Endothelial cell of umbilical vein (primary cell): ENCODE measurements around the gene ITGA11. TPM values are rescaled to one million over a fixed set of nuclear protein-coding genes. Genes with fewer than 3 reads are reported as not detected.
A peak's percentile ranks its signal among the peaks of the same experiment; 100 is the strongest.

ENCODE experiments used
- Bru-seq: library from RNA; stranded (reverse); fragments of 400-500 nt; gene quantifications from one replicate; lab custom pipeline; 2021; lab: Mats Ljungman, UMichigan
- BruChase-seq, 2 experiments: library from RNA; stranded (reverse); fragments of 400-500 nt; gene quantifications; one replicate each; lab custom pipeline; 2021; lab: Mats Ljungman, UMichigan
- BruUV-seq: library from RNA; stranded (reverse); fragments of 400-500 nt; replicated peaks from 2 replicates; lab custom pipeline; 2021; lab: Mats Ljungman, UMichigan
- CTCF ChIA-PET: fragments of 300-600, 350-600 bp; sonication (Branson Sonifier 250); formaldehyde crosslinking; loops from one replicate; lab custom pipeline; 2021; ENCODE audit warnings: antibody characterized with exemption, inconsistent platforms; lab: Charles Lee
- POLR2A ChIA-PET: fragments of 300-600, 350-600 bp; sonication (Branson Sonifier 250); formaldehyde crosslinking; loops from one replicate; lab custom pipeline; 2021; ENCODE audit warnings: antibody characterized with exemption, inconsistent platforms; lab: Charles Lee
- DNase-seq: peaks from one replicate; pipeline ENCODE4 v3.0.0-alpha.2; 2011; ENCODE audit warnings: low read depth, low spot score
- FAIRE-seq: peaks from 2 replicates; lab custom pipeline; 2011; peaks lifted over from hg19 to GRCh38; lab: Jason Lieb, UNC
- H2AFZ ChIP-seq: 2 replicates; pipeline ENCODE4 v1.6.0; 2012; ENCODE audit warnings: low read depth, low read length, control low read depth, inconsistent platforms
- H3K27ac ChIP-seq: 2 replicates; pipeline ENCODE4 v1.5.1; 2011; ENCODE audit warnings: low read depth, mild to moderate bottlenecking, control low read depth, low read length, moderate library complexity; ENCODE audit not compliant: insufficient read depth
- H3K27me3 ChIP-seq, 2 experiments: 2 replicates each; pipeline versions ENCODE4 v1.6.0 to v1.6.1; 2011; ENCODE audit warnings: low read length in 2 of 2, mixed read lengths in 1 of 2; ENCODE audit not compliant: control insufficient read depth in 2 of 2, insufficient read depth in 2 of 2
- H3K36me3 ChIP-seq, 2 experiments: 2 replicates in 1 of 2; 3 replicates in 1 of 2; pipeline ENCODE4 v1.5.1; 2011; ENCODE audit warnings: low read length in 2 of 2, mild to moderate bottlenecking in 1 of 2, moderate library complexity in 1 of 2; ENCODE audit not compliant: control insufficient read depth in 2 of 2, insufficient read depth in 2 of 2; ENCODE audit errors: extremely low read depth in 1 of 2
- H3K4me1 ChIP-seq: 3 replicates; pipeline ENCODE4 v1.5.1; 2011; ENCODE audit warnings: mild to moderate bottlenecking, low read length; ENCODE audit not compliant: control insufficient read depth, insufficient read depth; ENCODE audit errors: extremely low read depth
- H3K4me2 ChIP-seq: 2 replicates; pipeline ENCODE4 v1.6.1; 2011; ENCODE audit warnings: low read length, control low read depth, mixed read lengths; ENCODE audit not compliant: insufficient read depth
- H3K4me3 ChIP-seq, 3 experiments: fragments of 200-600 bp in 1 of 3; sonication (generic), shearing (Covaris generic) in 1 of 3; replicated peaks in 1 of 3; 2 replicates each; pipeline ENCODE4 v1.5.1; 2011 to 2016; ENCODE audit warnings: control low read depth in 3 of 3, low read length in 3 of 3, mild to moderate bottlenecking in 2 of 3, inconsistent platforms in 1 of 3, low read depth in 1 of 3, moderate library complexity in 1 of 3; ENCODE audit not compliant: insufficient read depth in 1 of 3
- H3K79me2 ChIP-seq: 2 replicates; pipeline ENCODE4 v1.6.0; 2012; ENCODE audit warnings: low read length, inconsistent platforms; ENCODE audit not compliant: control insufficient read depth, insufficient read depth
- H3K9ac ChIP-seq: replicated peaks from 2 replicates; pipeline ENCODE3; 2011; ENCODE audit warnings: low read length, control low read depth; ENCODE audit not compliant: insufficient read depth; ENCODE audit errors: extremely low read depth
- H3K9me1 ChIP-seq: replicated peaks from 3 replicates; pipeline ENCODE4 v1.6.0; 2011; ENCODE audit warnings: mild to moderate bottlenecking, low read length; ENCODE audit not compliant: control insufficient read depth, insufficient read depth; ENCODE audit errors: extremely low read depth
- H3K9me3 ChIP-seq: replicated peaks from 2 replicates; pipeline ENCODE4 v1.5.1; 2012; ENCODE audit warnings: low read length, inconsistent platforms; ENCODE audit not compliant: control insufficient read depth, insufficient read depth
- H4K20me1 ChIP-seq: replicated peaks from 2 replicates; pipeline ENCODE3; 2011; ENCODE audit warnings: mild to moderate bottlenecking, low read length; ENCODE audit not compliant: control insufficient read depth, insufficient read depth; ENCODE audit errors: extremely low read depth
- MYC ChIP-seq: IDR thresholded peaks from one replicate; pipeline ENCODE4 v1.6.1; 2011; ENCODE audit warnings: mild to moderate bottlenecking, low read depth, low read length
- dilution Hi-C: fragments of 300-500 bp; cut with MboI; formaldehyde crosslinking; loops from one replicate; pipeline ENCODE4 v1.15.0; 2019; ENCODE audit warnings: low sequenced_read_pairs; ENCODE audit not compliant: extremely low pct_ligation_motif_present
- intact Hi-C: fragments of 100-400 bp; cut with micrococcal nuclease; formaldehyde crosslinking; loops from one replicate; pipeline ENCODE4 v1.10.0; 2022
- long read RNA-seq: library from polyadenylated mRNA; stranded (forward); transcript quantifications from one replicate; pipeline ENCODE4 v2.0.0, GENCODE V29; 2021
- polyA minus RNA-seq, 3 experiments: library from RNA; depleted of rRNA, polyadenylated mRNA; stranded (reverse); fragments of >200 nt; gene quantifications; 1 replicate in 1 of 3; 2 replicates in 2 of 3; pipeline ENCODE4 v1.2.3, GENCODE V29; 2011
- polyA plus RNA-seq, 4 experiments: library from polyadenylated mRNA; depleted of rRNA in 3 of 4; stranded (reverse) in 3 of 4; unstranded in 1 of 4; fragments of >200 nt; gene quantifications; 2 replicates each; pipeline versions ENCODE4 v1.2.1 to v1.2.3, GENCODE V29; 2011 to 2012; ENCODE audit warnings: missing spikeins in 1 of 4
- total RNA-seq: library from RNA; stranded (reverse); gene quantifications from 2 replicates; pipeline ENCODE4 v1.2.3, GENCODE V29; 2021

Gene ITGA11, protein sequence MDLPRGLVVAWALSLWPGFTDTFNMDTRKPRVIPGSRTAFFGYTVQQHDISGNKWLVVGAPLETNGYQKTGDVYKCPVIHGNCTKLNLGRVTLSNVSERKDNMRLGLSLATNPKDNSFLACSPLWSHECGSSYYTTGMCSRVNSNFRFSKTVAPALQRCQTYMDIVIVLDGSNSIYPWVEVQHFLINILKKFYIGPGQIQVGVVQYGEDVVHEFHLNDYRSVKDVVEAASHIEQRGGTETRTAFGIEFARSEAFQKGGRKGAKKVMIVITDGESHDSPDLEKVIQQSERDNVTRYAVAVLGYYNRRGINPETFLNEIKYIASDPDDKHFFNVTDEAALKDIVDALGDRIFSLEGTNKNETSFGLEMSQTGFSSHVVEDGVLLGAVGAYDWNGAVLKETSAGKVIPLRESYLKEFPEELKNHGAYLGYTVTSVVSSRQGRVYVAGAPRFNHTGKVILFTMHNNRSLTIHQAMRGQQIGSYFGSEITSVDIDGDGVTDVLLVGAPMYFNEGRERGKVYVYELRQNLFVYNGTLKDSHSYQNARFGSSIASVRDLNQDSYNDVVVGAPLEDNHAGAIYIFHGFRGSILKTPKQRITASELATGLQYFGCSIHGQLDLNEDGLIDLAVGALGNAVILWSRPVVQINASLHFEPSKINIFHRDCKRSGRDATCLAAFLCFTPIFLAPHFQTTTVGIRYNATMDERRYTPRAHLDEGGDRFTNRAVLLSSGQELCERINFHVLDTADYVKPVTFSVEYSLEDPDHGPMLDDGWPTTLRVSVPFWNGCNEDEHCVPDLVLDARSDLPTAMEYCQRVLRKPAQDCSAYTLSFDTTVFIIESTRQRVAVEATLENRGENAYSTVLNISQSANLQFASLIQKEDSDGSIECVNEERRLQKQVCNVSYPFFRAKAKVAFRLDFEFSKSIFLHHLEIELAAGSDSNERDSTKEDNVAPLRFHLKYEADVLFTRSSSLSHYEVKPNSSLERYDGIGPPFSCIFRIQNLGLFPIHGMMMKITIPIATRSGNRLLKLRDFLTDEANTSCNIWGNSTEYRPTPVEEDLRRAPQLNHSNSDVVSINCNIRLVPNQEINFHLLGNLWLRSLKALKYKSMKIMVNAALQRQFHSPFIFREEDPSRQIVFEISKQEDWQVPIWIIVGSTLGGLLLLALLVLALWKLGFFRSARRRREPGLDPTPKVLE
- total RNA-seq (0.18 and 0.58 TPM in 2 replicates), polyA plus RNA-seq (0.83 and 1.0 TPM in 2 replicates), polyA minus RNA-seq (2.6 and 4.2 TPM in 2 replicates), Bru-seq, nascent RNA (percentile 12 among the genes with signal in this experiment), BruChase-seq, experiment 1, labeled RNA remaining after a 6-hour chase (percentile 14 among the genes with signal in this experiment), BruChase-seq, experiment 2, labeled RNA remaining after a 2-hour chase (percentile 13 among the genes with signal in this experiment)
- polyA plus RNA-seq (2011; cell fraction: cytosol; rRNA removed), result 0.65 and 0.97 TPM in 2 replicates
- 1.4 and 1.5 TPM in 2 replicates for polyA plus RNA-seq (2011; cell fraction: nucleus; rRNA removed)
- 0.48 and 1.1 TPM in 2 replicates for polyA plus RNA-seq (2012)
- polyA minus RNA-seq (2011; cell fraction: cytosol; rRNA and poly(A)+ RNA removed), result not detected
- polyA minus RNA-seq (2011; cell fraction: nucleus; rRNA and poly(A)+ RNA removed), result 1.2 and 1.4 TPM in 2 replicates
- long read RNA-seq, result 0 reads

DNA sequence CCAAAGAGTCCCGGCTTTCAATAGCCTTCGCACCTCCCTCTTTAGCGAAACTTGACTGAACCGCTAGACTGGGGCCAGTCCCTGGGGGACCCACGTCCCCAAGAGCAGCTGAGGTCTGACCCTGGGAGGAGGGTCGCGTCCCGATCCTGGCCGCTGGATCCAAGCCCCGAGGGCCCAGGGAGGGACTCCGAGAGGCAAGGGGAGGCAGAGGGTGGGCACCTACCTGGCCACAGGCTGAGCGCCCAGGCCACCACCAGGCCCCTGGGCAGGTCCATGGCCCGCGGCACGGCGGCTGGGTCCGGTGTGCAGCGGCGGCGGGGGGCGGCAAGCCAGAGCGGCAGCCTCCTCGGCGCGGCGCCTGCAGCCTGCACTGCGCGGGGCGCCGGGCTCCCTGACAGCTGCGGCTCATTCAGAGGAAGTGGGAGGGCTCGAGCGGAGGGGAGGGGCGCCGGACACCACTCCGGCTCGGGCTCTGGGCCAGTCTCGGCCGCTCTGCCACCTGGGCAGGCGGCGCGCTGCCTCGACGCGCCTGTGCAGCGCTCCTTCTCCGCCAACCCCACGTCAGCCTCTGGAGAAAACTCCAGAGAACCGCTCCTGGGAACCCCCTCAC lies at the start of gene ITGA11:
Gene ITGA11 (minus strand): TSS at position 372 of the 610 bp plus-strand sequence. CDS start 97 bp downstream, at position 275.
- ChIA-PET POLR2A (no interaction called here), CTCF (interaction anchor here (0.7 to 2.1 kb wide), 2 partner anchors 9 to 125 kb away, joined by 3 to 6 read pairs; no protein-coding TSS in a partner anchor)
- peak within 1 kb of the TSS; percentile 73 for H3K4me2 ChIP-seq
- H3K27me3 ChIP-seq, result peaks cover 69 to 76% of the 10 kb centered on the region in 2 experiments
- no TSS peak for BruUV-seq
- H3K4me1 ChIP-seq, result peaks cover 13% of the 10 kb centered on the region
- dilution Hi-C loops (no loop called here), intact Hi-C loops (loop anchor here (1.0 kb wide), 1 partner anchor 126 kb away; no protein-coding TSS in a partner anchor)
- no peak within 1 kb of the TSS for H3K27ac ChIP-seq
- H3K9ac ChIP-seq, result no peak within 1 kb of the TSS
- H3K4me3 ChIP-seq, result peak within 1 kb of the TSS; percentile 19 to 37 (median 23)
- no peaks in the 10 kb centered on the region for H3K9me3 ChIP-seq
- H3K36me3 ChIP-seq, result no peaks in the 10 kb centered on the region
- FAIRE-seq (peak; percentile 35), DNase-seq (peak; percentile 60)
- no peaks in the 10 kb centered on the region for H4K20me1 ChIP-seq
- H3K79me2 ChIP-seq, result no peaks in the 10 kb centered on the region
- H2AFZ ChIP-seq, result peak within 1 kb of the TSS; percentile 79
- no peak for TF ChIP-seq MYC
- no peaks in the 10 kb centered on the region for H3K9me1 ChIP-seq
